ENCODE results near the gene IL20RB.
"Not testable (repeated sequence)": the region's sequence is repeated elsewhere in the genome, so short reads cannot be mapped to it uniquely, and the experiment has no call there.

IL20RB gene

DNA sequence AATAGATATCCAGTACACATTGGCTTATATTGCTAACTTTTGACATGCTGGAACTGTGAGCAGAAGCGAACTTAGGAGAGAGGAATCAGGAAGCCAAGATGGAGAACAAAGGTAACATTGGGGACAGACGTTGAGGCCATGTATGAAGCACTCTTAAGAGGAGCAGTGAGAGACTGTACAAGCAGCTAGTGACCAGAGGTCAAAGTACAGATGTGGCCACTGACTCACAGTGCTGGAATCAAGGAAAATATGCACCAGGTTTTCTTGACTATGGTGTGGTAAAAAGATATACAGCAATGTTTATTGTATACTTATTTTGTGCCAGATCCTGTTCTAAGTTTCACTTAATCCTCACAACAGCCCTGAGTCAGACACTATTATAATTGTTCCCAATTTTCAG, 2.0 kb upstream of the IL20RB start:
- H3K27me3 Mint-ChIP-seq = no peaks in the 10 kb centered on the region
- peaks cover 13% of the 10 kb centered on the region for H3K4me1 Mint-ChIP-seq (ENCODE audit: low read depth)
- no peak overlapping the region for H3K27ac Mint-ChIP-seq
- no peaks in the 10 kb centered on the region for H3K9me3 Mint-ChIP-seq (ENCODE audit: low read depth)
- peaks cover 3% of the 10 kb centered on the region for H3K36me3 Mint-ChIP-seq
- H3K4me3 Mint-ChIP-seq = no peak overlapping the region

- Mint-ChIP-seq H3K27ac (no peak overlapping the region), H3K4me3 (no peak overlapping the region), H3K4me1 (ENCODE audit: low read depth) (peaks cover 13% of the 10 kb centered on the region), H3K9me3 (ENCODE audit: low read depth) (no peaks in the 10 kb centered on the region), H3K36me3 (peaks cover 3% of the 10 kb centered on the region), H3K27me3 (no peaks in the 10 kb centered on the region)
Measured at GRCh38 chr3:136956971-136957370, 812 bp upstream of the IL20RB start.

DNA sequence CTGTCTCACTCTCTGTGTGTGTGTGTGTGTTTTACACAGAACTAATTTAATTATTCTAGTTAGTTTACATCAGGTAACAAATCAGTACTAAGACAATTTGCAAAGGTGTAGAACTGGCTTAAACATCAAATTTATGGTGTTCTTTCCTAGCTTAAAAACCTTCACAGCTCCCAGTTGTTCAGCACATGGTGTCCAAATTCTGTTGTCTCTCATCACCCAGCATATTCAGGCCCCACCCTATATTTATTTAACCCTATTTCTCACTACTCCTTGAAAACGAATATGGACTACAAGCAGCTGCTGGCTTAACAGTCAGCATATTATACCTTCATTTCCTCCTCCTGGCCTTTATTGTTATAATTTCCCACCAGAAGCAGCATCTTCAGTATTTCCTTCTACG, 1.2 kb downstream of the IL20RB start:
- Mint-ChIP-seq H3K4me1 (ENCODE audit: low read depth) (peaks cover 13% of the 10 kb centered on the region), H3K27me3 (no peaks in the 10 kb centered on the region), H3K36me3 (peaks cover 3% of the 10 kb centered on the region), H3K9me3 (ENCODE audit: low read depth) (no peaks in the 10 kb centered on the region), H3K4me3 (no peak overlapping the region), H3K27ac (no peak overlapping the region)

GRCh38 chr3:136959599-136959998, 1.8 kb downstream of the IL20RB start:
- Mint-ChIP-seq H3K9me3 (ENCODE audit: low read depth) (no peaks in the 10 kb centered on the region), H3K4me3 (no peak overlapping the region), H3K27me3 (no peaks in the 10 kb centered on the region), H3K4me1 (ENCODE audit: low read depth) (peaks cover 13% of the 10 kb centered on the region), H3K36me3 (peaks cover 3% of the 10 kb centered on the region), H3K27ac (no peak overlapping the region)

GRCh38 chr3:136960838-136961836, 3.4 kb downstream of the IL20RB start:
- peaks cover 3% of the 10 kb centered on the region for H3K36me3 Mint-ChIP-seq
- no peaks in the 10 kb centered on the region for H3K9me3 Mint-ChIP-seq (ENCODE audit: low read depth)
- no peak overlapping the region for H3K4me3 Mint-ChIP-seq
- H3K27me3 Mint-ChIP-seq = no peaks in the 10 kb centered on the region
- no peak overlapping the region for H3K27ac Mint-ChIP-seq
- peaks cover 4% of the 10 kb centered on the region for H3K4me1 Mint-ChIP-seq (ENCODE audit: low read depth)

GRCh38 chr3:136962927-136963326, 5.1 kb downstream of the IL20RB start:
- Mint-ChIP-seq H3K27ac (no peak overlapping the region), H3K4me3 (no peak overlapping the region), H3K36me3 (peaks cover 3% of the 10 kb centered on the region), H3K9me3 (ENCODE audit: low read depth) (no peaks in the 10 kb centered on the region), H3K27me3 (no peaks in the 10 kb centered on the region), H3K4me1 (ENCODE audit: low read depth) (no peaks in the 10 kb centered on the region)

DNA sequence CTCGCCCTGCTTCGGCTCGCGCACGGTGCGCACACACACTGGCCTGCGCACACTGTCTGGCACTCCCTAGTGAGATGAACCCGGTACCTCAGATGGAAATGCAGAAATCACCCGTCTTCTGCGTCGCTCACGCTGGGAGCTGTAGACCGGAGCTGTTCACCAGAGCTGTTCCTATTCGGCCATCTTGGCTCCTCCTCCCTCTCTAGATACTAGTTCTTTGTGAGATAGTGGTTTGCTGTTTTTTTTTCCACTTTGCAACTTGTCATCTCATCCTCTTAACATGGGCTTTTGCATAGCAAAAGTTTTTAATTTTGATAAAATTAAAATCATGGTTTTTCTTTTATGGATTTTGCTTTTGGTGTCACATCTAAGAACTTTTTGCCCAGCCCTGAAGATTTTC, 11.8 kb downstream of the IL20RB start:
- peaks cover 16% of the 10 kb centered on the region for H3K36me3 Mint-ChIP-seq
- H3K4me3 Mint-ChIP-seq; H3K4me1 Mint-ChIP-seq (ENCODE audit: low read depth); H3K27me3 Mint-ChIP-seq; H3K27ac Mint-ChIP-seq; H3K9me3 Mint-ChIP-seq (ENCODE audit: low read depth): not testable (repeated sequence)

- H3K9me3 Mint-ChIP-seq (ENCODE audit: low read depth) = peaks cover 8% of the 10 kb centered on the region
Measured at GRCh38 chr3:136973352-136973751, 15.6 kb downstream of the IL20RB start.

GRCh38 chr3:136974670-136975069, 16.9 kb downstream of the IL20RB start:
- Mint-ChIP-seq H3K9me3 (ENCODE audit: low read depth) (peaks cover 8% of the 10 kb centered on the region), H3K4me3 (no peak overlapping the region), H3K27ac (no peak overlapping the region), H3K27me3 (no peaks in the 10 kb centered on the region), H3K36me3 (peaks cover 17% of the 10 kb centered on the region), H3K4me1 (ENCODE audit: low read depth) (no peaks in the 10 kb centered on the region)

More at GRCh38 chr3:136973352-136973751, 15.6 kb downstream of the IL20RB start:
- Mint-ChIP-seq H3K36me3 (peaks cover 19% of the 10 kb centered on the region), H3K27ac (no peak overlapping the region), H3K4me3 (no peak overlapping the region), H3K4me1 (ENCODE audit: low read depth) (no peaks in the 10 kb centered on the region), H3K27me3 (no peaks in the 10 kb centered on the region)

DNA sequence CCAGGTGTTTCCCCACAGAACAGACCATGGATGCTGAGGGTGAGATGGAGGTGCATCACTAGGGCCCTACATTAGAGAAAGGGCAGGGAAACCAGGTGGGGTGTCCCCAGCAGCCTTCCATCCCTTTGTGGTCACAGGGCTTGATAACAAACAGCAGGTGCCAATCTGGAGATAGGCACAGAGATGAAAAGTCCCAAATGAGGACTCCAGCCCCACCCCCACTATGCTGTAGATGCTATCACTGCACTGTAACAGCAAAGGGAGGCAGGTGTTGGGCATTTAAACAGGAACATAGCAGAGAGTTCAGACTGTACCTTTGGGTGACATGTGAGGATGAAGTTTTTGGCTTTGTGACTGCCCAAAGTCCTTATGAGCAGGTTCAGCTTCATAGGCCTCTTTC, 21.4 kb downstream of the IL20RB start:
- H3K36me3 Mint-ChIP-seq = peaks cover 18% of the 10 kb centered on the region
- no peak overlapping the region for H3K27ac Mint-ChIP-seq

GRCh38 chr3:136979684-136980083, 21.9 kb downstream of the IL20RB start:
- H3K9me3 Mint-ChIP-seq (ENCODE audit: low read depth) = peaks cover 4% of the 10 kb centered on the region
- no peaks in the 10 kb centered on the region for H3K27me3 Mint-ChIP-seq
- peaks cover 15% of the 10 kb centered on the region for H3K36me3 Mint-ChIP-seq
- no peak overlapping the region for H3K4me3 Mint-ChIP-seq
- no peak overlapping the region for H3K27ac Mint-ChIP-seq
- H3K4me1 Mint-ChIP-seq (ENCODE audit: low read depth) = no peaks in the 10 kb centered on the region

More for the DNA sequence above, 21.4 kb downstream of the IL20RB start:
- Mint-ChIP-seq H3K9me3 (ENCODE audit: low read depth) (peaks cover 4% of the 10 kb centered on the region), H3K27me3 (no peaks in the 10 kb centered on the region), H3K4me1 (ENCODE audit: low read depth) (no peaks in the 10 kb centered on the region), H3K4me3 (no peak overlapping the region)

GRCh38 chr3:136982033-136982432, 24.2 kb downstream of the IL20RB start:
- Mint-ChIP-seq H3K36me3 (peaks cover 12% of the 10 kb centered on the region), H3K27me3 (no peaks in the 10 kb centered on the region), H3K27ac (no peak overlapping the region), H3K9me3 (ENCODE audit: low read depth) (no peaks in the 10 kb centered on the region), H3K4me1 (ENCODE audit: low read depth) (no peaks in the 10 kb centered on the region), H3K4me3 (no peak overlapping the region)

- H3K4me1 Mint-ChIP-seq (ENCODE audit: low read depth) = no peaks in the 10 kb centered on the region
- no peaks in the 10 kb centered on the region for H3K27me3 Mint-ChIP-seq
- no peaks in the 10 kb centered on the region for H3K9me3 Mint-ChIP-seq (ENCODE audit: low read depth)
- peaks cover 12% of the 10 kb centered on the region for H3K36me3 Mint-ChIP-seq
- H3K27ac Mint-ChIP-seq = no peak overlapping the region
- no peak overlapping the region for H3K4me3 Mint-ChIP-seq
Measured at GRCh38 chr3:136982520-136983138, 24.8 kb downstream of the IL20RB start.

DNA sequence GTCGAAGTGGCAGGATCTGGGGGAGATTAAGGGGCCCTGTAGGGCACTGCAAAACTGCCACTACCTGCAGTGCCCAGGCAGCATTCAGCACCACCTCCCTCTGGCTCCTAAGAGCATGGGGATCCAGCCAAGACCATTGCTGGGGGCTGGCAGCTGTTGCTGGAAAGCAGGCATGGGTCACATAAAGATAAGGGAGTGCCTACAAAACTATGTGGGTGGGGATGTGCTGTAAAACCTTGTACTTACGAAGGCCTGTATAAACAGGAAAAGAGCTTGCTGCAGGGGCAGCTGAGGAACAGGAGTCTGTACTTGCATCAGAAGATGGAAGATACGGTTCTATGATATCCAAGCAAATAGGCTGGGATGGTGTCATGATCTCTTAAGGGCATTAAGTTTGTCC, 27.1 kb downstream of the IL20RB start:
- Mint-ChIP-seq H3K9me3 (ENCODE audit: low read depth) (no peaks in the 10 kb centered on the region), H3K4me3 (no peak overlapping the region), H3K27ac (no peak overlapping the region), H3K36me3 (peaks cover 12% of the 10 kb centered on the region), H3K27me3 (no peaks in the 10 kb centered on the region), H3K4me1 (ENCODE audit: low read depth) (no peaks in the 10 kb centered on the region)

GRCh38 chr3:136987398-136987980, 29.7 kb downstream of the IL20RB start:
- H3K27me3 Mint-ChIP-seq; H3K36me3 Mint-ChIP-seq; H3K9me3 Mint-ChIP-seq (ENCODE audit: low read depth); H3K4me3 Mint-ChIP-seq; H3K27ac Mint-ChIP-seq; H3K4me1 Mint-ChIP-seq (ENCODE audit: low read depth): not testable (repeated sequence)
